Fibroblast of the aortic adventitia (primary cell): ENCODE data around the gene TEF. TPM values are rescaled to one million over a fixed set of nuclear protein-coding genes. Genes with fewer than 3 reads are reported as not detected.

Experiments used
- DNase-seq: peaks from one replicate; pipeline ENCODE4 v3.0.0-alpha.2; 2010; ENCODE audit warnings: low read depth
- H3K4me3 ChIP-seq: 2 replicates; pipeline ENCODE4 v1.5.1; 2011; ENCODE audit warnings: low read depth, mild to moderate bottlenecking, control low read depth, low read length, moderate library complexity
- total RNA-seq: library from RNA; depleted of rRNA; stranded (reverse); fragments of >200 nt; gene quantifications from 2 replicates; pipeline ENCODE4 v1.2.3, GENCODE V29; 2012; ENCODE audit warnings: low replicate concordance
- TF ChIP-seq, protein P1 (sequence below): IDR thresholded peaks from 2 replicates; pipeline ENCODE4 v1.5.1; 2011; ENCODE audit warnings: mild to moderate bottlenecking, low read length, control low read depth, inconsistent platforms; ENCODE audit not compliant: insufficient read depth

The TEF gene
- total RNA-seq, 1 donor, result 17.4 TPM

DNA sequence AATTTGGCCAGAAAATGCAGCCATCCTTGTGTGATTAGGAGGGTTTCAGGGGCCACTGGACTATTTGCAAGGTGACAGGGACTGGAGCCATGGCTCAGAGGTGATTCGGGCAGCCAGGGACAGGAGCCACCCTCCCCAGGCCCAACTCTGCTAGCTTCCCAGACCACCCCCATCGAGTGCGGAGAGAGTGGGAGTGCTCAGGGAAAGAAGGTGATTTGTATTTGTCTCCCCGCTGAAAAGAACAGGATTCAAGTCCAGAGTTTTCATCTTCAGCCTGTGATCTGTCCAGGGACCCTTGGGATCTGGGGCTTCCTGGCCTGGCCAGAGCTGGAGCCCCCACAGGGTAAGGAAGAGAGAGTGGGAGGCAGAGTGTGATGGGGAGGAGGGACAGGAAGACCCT, 22.4 kb upstream of the TEF start:
- TF ChIP-seq, protein P1, sequence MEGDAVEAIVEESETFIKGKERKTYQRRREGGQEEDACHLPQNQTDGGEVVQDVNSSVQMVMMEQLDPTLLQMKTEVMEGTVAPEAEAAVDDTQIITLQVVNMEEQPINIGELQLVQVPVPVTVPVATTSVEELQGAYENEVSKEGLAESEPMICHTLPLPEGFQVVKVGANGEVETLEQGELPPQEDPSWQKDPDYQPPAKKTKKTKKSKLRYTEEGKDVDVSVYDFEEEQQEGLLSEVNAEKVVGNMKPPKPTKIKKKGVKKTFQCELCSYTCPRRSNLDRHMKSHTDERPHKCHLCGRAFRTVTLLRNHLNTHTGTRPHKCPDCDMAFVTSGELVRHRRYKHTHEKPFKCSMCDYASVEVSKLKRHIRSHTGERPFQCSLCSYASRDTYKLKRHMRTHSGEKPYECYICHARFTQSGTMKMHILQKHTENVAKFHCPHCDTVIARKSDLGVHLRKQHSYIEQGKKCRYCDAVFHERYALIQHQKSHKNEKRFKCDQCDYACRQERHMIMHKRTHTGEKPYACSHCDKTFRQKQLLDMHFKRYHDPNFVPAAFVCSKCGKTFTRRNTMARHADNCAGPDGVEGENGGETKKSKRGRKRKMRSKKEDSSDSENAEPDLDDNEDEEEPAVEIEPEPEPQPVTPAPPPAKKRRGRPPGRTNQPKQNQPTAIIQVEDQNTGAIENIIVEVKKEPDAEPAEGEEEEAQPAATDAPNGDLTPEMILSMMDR, result no peak
- DNase-seq, result no peak
- H3K4me3 ChIP-seq, result no peak overlapping the region

GRCh38 chr22:41360126-41360525, 21.6 kb upstream of the TEF start:
- no peak overlapping the region for H3K4me3 ChIP-seq
- DNase-seq, result no peak
- TF ChIP-seq, protein P1, result no peak

DNA sequence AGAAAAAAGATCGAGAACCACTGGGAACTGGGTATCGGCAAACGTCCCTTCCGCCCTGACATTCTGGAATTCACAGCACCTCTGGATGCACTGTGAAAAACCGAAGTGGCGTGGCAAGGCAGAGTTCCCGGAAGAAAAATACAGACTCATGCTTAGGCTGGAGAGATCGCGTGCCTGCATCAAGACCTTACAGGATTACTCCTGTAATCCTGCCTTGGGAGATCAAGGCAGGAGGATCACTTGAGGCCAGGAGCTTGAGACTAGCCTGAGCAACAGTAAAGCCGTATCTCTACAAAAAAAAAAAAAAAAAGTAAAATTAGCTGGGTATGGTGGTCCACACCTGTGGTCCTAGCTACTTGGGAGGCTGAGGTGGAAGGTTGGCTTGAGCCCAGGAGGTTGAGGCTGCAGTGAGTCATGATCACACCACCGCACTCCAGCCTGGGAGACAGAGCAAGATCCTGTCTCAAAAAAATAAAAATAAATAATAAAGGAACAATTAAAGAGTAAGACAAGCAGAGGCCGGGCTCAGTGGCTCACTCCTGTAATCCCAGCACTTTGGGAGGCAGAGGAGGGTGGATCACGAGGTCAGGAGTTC, 19.9 kb upstream of the TEF start:
- DNase-seq, result peak; percentile 79
- TF ChIP-seq, protein P1, result no peak
- H3K4me3 ChIP-seq, result no peak overlapping the region

- H3K4me3 ChIP-seq, result no peak overlapping the region
- TF ChIP-seq, protein P1, result no peak
- DNase-seq, result no peak
Measured at GRCh38 chr22:41362615-41363014, 19.1 kb upstream of the TEF start.

GRCh38 chr22:41364233-41364632, 17.5 kb upstream of the TEF start:
- H3K4me3 ChIP-seq, result no peak overlapping the region
- TF ChIP-seq, protein P1, result no peak
- DNase-seq, result no peak

DNA sequence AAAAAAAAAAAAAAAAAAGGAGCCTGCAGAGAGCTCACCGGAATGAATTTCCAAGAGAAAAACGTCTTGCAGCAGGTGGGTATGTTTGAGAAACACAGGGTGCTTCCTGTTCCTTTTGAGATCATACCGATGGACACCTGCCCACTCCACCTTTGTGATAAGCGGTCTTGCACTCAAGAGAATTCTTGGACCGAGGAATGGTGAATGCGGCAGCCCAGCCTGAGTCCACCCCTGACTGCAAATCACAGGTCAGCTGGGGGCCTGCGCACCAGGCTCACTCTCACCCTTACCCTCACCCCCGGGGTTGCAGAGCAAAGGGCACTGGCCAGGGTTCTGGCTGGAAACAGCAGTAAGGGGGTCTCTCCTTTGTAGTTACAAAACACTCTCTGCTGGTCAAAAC, 16.8 kb upstream of the TEF start:
- TF ChIP-seq, protein P1, result no peak
- H3K4me3 ChIP-seq, result no peak overlapping the region
- no peak for DNase-seq

DNA sequence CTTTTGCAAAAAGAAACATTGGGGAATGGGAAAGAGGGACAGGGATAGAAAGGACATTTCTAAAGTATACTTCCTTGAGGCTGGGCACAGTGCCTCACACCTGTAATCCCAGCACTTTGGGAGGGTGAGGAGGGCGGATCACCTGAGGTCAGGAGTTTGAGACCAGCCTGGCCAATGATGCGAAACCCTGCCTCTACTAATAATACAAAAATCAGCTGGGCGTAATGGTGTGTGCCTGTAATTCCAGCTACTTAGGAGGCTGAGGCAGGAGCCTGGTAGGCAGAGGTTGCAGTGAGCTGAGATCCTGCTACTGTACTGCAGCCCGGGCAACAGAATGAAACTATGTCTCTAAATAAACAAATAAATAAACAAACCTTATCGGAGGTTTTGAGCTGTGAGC, 16.3 kb upstream of the TEF start:
- no peak overlapping the region for H3K4me3 ChIP-seq
- TF ChIP-seq, protein P1, result no peak
- no peak for DNase-seq
